Omental fat pad (tissue), 4 donors: ENCODE measurements around the gene STK36. TPM values are rescaled to one million over a fixed set of nuclear protein-coding genes. Genes with fewer than 3 reads are reported as not detected.

Experiments
- ATAC-seq: fragments of 150-250 bp; one replicate; pipeline ENCODE4 v1.9.1; 2016; ENCODE audit warnings: mild to moderate bottlenecking, moderate library complexity; ENCODE audit not compliant: low FRiP score
- DNase-seq: peaks from one replicate; pipeline ENCODE4 v3.0.0-alpha.2; 2019; ENCODE audit warnings: low spot score
- total RNA-seq, 4 donors: library from RNA; depleted of rRNA; stranded (reverse); fragments of >200 nt; gene quantifications; one replicate each; pipeline ENCODE4 v1.1.0, GENCODE V29; 2016
- TF ChIP-seq, protein P1 (sequence below), 3 donors: fragments of 450-650 bp; IDR thresholded peaks; one replicate each; pipeline ENCODE4 v1.5.1; 2016 to 2017; ENCODE audit warnings: antibody characterized with exemption in 3 of 3, mild to moderate bottlenecking in 3 of 3, moderate library complexity in 2 of 3

STK36 gene
- total RNA-seq, 4 donors from 2014 or later = 15.6 to 45.7 (median 23.1) TPM

DNA sequence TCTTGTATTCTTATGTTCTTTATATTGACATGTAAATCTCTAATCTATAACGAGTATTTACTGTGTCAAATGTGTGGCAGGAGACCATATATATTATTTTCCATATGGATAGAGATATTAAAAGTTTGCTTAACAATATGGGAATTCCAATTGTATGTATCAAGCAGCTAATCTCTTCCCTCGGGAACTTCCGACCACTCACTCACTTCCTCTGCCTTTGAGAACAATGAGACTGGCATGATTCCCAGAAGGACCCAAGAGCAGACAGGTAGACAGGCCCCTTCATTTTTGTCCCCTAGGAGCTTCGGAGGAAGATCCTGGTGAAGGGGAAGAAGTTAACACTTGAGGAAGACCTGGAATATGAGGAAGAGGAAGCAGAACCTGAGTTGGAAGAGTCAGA is 40.0 kb upstream of the STK36 start:
- DNase-seq (no peak), ATAC-seq (no peak)
- TF ChIP-seq, protein P1, sequence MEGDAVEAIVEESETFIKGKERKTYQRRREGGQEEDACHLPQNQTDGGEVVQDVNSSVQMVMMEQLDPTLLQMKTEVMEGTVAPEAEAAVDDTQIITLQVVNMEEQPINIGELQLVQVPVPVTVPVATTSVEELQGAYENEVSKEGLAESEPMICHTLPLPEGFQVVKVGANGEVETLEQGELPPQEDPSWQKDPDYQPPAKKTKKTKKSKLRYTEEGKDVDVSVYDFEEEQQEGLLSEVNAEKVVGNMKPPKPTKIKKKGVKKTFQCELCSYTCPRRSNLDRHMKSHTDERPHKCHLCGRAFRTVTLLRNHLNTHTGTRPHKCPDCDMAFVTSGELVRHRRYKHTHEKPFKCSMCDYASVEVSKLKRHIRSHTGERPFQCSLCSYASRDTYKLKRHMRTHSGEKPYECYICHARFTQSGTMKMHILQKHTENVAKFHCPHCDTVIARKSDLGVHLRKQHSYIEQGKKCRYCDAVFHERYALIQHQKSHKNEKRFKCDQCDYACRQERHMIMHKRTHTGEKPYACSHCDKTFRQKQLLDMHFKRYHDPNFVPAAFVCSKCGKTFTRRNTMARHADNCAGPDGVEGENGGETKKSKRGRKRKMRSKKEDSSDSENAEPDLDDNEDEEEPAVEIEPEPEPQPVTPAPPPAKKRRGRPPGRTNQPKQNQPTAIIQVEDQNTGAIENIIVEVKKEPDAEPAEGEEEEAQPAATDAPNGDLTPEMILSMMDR (IDR thresholded peaks at IDR 0.05) = no peak

DNA sequence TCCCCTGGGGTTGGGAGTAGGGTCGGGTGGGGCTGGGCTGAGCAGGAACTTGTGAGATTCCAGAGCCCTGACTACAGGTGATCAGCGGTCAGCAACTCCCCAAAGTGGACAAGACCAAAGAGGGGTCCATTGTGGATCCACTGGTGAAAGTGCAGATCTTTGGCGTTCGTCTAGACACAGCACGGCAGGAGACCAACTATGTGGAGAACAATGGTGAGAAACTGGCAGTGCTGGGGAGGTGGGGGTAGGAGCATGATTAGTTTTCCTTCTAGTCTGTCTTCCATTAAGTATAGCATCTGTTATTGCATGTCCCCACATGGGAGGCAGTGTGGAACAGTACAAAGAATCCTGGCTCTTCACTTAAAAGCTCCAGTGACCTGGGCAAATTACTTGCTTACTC is 36.2 kb upstream of the STK36 start:
- ATAC-seq (no peak), DNase-seq (no peak)
- TF ChIP-seq, protein P1 (IDR thresholded peaks at IDR 0.05) = no peak

DNA sequence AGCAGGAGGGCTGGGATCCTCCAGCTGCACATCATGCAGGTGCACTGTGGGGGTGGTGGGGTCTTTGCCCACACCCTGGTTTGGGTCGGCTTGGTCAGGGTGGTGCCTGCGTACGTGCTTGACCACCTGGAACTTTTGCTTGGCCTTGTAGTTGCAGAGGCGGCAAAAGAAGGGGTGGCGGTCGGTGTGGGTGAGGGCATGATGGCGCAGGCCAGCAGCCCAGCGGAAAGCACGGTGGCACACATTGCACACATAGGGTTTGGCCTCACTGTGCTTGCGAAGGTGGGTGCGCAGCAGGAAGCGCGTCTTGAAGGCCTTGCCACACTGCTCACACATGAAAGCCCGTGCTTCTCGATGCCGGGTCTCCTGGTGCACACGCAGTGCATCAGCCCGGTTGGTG is 33.5 kb upstream of the STK36 start:
- TF ChIP-seq, protein P1 (IDR thresholded peaks at IDR 0.05) = no peak
- ATAC-seq = no peak
- DNase-seq = no peak

DNA sequence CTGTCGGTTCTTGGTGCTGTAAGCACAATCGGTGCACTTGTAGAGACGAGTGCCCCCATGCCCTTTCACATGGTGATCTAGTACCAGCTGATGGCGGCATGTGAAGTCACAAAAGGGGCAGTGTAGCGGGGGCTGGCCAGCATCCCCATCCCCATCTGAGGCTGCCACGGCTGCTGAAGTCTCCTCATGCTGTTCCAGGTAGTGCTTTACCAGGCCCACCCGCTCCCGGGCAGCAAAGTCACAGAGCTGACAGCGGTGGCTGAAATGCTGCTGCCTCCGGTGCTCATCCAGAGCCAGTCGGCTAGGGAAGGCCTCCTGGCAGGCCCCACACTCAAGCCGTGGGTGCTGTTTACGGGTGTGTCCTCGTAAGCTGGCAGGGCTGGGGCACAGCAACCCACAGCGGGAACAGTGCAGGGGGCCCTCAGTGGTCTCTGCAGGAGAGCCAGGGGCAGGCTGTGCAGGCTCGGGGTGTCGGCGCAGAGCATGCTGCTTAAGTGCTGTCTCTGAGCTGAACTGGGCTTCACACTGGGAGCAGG is 29.7 kb upstream of the STK36 start:
- ATAC-seq (no peak), DNase-seq (no peak)
- TF ChIP-seq, protein P1 (IDR thresholded peaks at IDR 0.05) = no peak

DNA sequence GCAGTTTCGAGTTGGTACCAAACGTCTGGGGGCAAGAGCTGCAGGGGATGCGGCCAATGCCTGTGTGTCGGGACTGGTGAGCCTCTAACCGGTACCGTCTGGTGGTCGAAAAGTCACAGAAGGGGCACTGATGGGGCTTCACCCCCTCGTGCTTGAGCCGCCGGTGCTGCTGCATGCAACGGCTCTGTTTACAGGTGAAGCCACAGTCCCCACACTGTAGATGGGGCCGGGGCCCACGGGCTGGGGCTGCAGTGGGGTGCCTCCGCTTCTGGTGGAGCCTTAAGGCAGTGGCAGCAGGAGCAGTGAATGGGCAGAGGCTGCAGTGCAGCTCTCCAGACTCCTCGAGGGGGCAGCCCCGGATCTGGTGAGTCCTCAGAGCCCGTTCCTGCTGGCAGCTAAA is 29.1 kb upstream of the STK36 start:
- ATAC-seq (no peak), DNase-seq (no peak)
- TF ChIP-seq, protein P1 (IDR thresholded peaks at IDR 0.05) = no peak

DNA sequence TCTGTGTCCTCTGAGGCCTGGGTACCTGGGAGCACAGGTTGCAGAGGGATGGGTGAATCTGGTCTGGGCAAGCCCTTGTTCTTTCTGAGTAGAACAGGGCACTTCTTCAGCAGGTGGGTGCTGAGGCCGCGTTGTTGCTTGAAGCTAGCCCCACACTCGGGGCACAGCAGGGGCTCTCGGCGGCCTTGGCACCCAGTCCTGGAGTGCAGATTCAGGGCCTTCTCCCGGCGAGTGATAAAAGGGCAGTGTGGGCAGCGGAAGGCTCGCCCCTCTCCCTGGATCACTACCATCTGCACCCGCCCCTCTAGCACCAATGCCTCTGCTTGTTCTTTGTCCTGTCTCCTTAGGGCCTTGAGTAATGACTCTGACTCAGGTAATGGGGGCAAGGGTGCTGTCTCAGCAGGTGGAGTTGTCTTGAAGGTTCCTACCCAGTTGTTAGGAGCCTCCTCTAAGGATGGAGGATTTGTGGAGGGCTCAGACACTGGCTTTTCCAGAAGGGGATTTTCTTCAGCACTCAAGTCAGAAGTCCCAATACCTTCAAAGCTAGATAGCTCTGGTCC is 28.1 kb upstream of the STK36 start:
- ATAC-seq = no peak
- DNase-seq = no peak
- TF ChIP-seq, protein P1 (IDR thresholded peaks at IDR 0.05) = no peak

DNA sequence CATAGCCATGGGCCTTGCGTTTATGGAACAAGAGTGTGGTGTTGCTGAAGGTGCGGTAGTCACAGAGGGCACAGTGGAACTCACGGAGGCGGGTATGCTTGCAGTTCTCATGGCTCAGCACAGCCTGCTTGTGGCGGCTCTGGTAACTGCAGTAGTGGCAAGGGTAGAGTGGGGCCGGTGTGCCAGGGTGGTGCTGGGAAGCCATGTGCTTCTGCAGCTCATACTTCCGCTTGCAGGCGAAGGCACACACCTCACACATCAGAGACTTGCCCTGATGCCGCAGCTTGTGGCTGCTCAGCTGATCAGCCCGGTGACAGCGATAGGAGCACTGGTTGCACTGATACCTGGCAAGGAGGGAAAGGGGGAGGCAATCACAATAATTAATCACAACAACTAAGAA is 27.2 kb upstream of the STK36 start:
- TF ChIP-seq, protein P1 (IDR thresholded peaks at IDR 0.05) = no peak
- ATAC-seq = no peak
- DNase-seq = no peak
